HCT116 (cell line): ENCODE data around the gene CARNS1. TPM values are rescaled to one million over a fixed set of nuclear protein-coding genes. Genes with fewer than 3 reads are reported as not detected.

ENCODE experiments used
- ATAC-seq: fragments of 200-7000 bp; cut with Tn5 transposase; 2 replicates; pipeline ENCODE4 v1.9.1; 2020; ENCODE audit warnings: mild to moderate bottlenecking, moderate library complexity
- BruUV-seq: library from RNA; stranded (reverse); fragments of 400-500 nt; replicated peaks from 2 replicates; lab custom pipeline; 2021; lab: Mats Ljungman, UMichigan
- CTCF ChIA-PET: fragments of 300-600 bp; sonication (Branson Sonifier 250); formaldehyde crosslinking; loops from one replicate; lab custom pipeline; 2021; ENCODE audit warnings: antibody characterized with exemption; lab: Charles Lee
- POLR2A ChIA-PET: fragments of 300-600, 350-600 bp; sonication (Branson Sonifier 250); formaldehyde crosslinking; loops from one replicate; lab custom pipeline; 2021; ENCODE audit warnings: antibody characterized with exemption; lab: Charles Lee
- RAD21 ChIA-PET, 2 experiments: fragments of 300-600 bp; sonication (Branson Sonifier 250); formaldehyde crosslinking; loops; one replicate each; lab custom pipeline; 2023; ENCODE audit warnings: low total read pairs in 2 of 2; ENCODE audit not compliant: uncharacterized antibody in 2 of 2, unreplicated experiment in 2 of 2, low non-redundant PET in 1 of 2; lab: Charles Lee
- DNase-seq: peaks from one replicate; pipeline ENCODE4 v3.0.0-alpha.2; 2010; ENCODE audit warnings: low read depth, low spot score
- H2AFZ ChIP-seq: fragments of 200-600 bp; shearing (Covaris generic), sonication (generic); 2 replicates; pipeline ENCODE4 v1.6.1; 2017; ENCODE audit warnings: low read depth, mixed run types, mixed read lengths, antibody characterized with exemption, low read length; ENCODE audit not compliant: poor library complexity, severe bottlenecking
- H3K27ac ChIP-seq: 2 replicates; pipeline ENCODE4 v1.5.1; 2012; ENCODE audit warnings: low read depth, low read length
- H3K27me3 ChIP-seq: fragments of 200-600 bp; sonication (generic); 2 replicates; pipeline ENCODE4 v1.6.1; 2016; ENCODE audit warnings: mixed run types, low read length, mixed read lengths; ENCODE audit not compliant: insufficient read depth
- H3K36me3 ChIP-seq, 2 experiments: fragments of 200-500 bp in 1 of 2; fragments of 200-600 bp in 1 of 2; sonication (Bioruptor generic) in 1 of 2; sonication (generic) in 1 of 2; 2 replicates each; pipeline versions ENCODE4 v1.5.1 to v1.6.1; 2014 to 2016; ENCODE audit warnings: low read length in 2 of 2, inconsistent platforms in 1 of 2, mixed read lengths in 1 of 2, mixed run types in 1 of 2; ENCODE audit not compliant: insufficient read depth in 2 of 2, control insufficient read depth in 1 of 2
- H3K4me1 ChIP-seq, 2 experiments: fragments of 200-600 bp in 1 of 2; sonication (generic) in 1 of 2; 2 replicates each; pipeline versions ENCODE4 v1.5.1 to v1.6.1; 2012 to 2017; ENCODE audit warnings: low read length in 2 of 2, inconsistent platforms in 1 of 2, mild to moderate bottlenecking in 1 of 2, mixed read lengths in 1 of 2, mixed run types in 1 of 2, moderate library complexity in 1 of 2; ENCODE audit not compliant: insufficient read depth in 2 of 2, control insufficient read depth in 1 of 2
- H3K4me2 ChIP-seq: fragments of 200-600 bp; sonication (generic); 2 replicates; pipeline ENCODE4 v1.6.1; 2017; ENCODE audit warnings: mixed run types, low read length, mixed read lengths
- H3K4me3 ChIP-seq, 2 experiments: fragments of 200-600 bp in 1 of 2; sonication (generic) in 1 of 2; replicated peaks in 1 of 2; 2 replicates each; pipeline ENCODE4 v1.5.1; 2011 to 2016; ENCODE audit warnings: low read length in 2 of 2, control low read depth in 1 of 2, low read depth in 1 of 2, mild to moderate bottlenecking in 1 of 2, mixed read lengths in 1 of 2, mixed run types in 1 of 2
- H3K79me2 ChIP-seq: fragments of 200-600 bp; sonication (generic); 2 replicates; pipeline ENCODE4 v1.6.1; 2017; ENCODE audit warnings: mild to moderate bottlenecking, mixed run types, low read length, moderate library complexity, mixed read lengths; ENCODE audit not compliant: insufficient read depth
- H3K9ac ChIP-seq: fragments of 200-600 bp; sonication (generic); 2 replicates; pipeline ENCODE4 v1.6.1; 2016; ENCODE audit warnings: low read length, mixed read lengths
- H3K9me2 ChIP-seq: fragments of 200-600 bp; sonication (generic), shearing (Covaris generic); 2 replicates; pipeline ENCODE4 v1.6.1; 2017; ENCODE audit warnings: mixed run types, mild to moderate bottlenecking, moderate library complexity; ENCODE audit not compliant: insufficient read depth
- H3K9me3 ChIP-seq, 2 experiments: fragments of 200-500 bp in 1 of 2; fragments of 200-600 bp in 1 of 2; sonication (Bioruptor generic) in 1 of 2; sonication (generic) in 1 of 2; 2 replicates each; pipeline ENCODE4 v1.6.1; 2014 to 2017; ENCODE audit warnings: low read length in 2 of 2, mixed read lengths in 2 of 2, inconsistent platforms in 1 of 2, low read depth in 1 of 2, mild to moderate bottlenecking in 1 of 2, mixed run types in 1 of 2, moderate library complexity in 1 of 2; ENCODE audit not compliant: control insufficient read depth in 1 of 2, insufficient read depth in 1 of 2
- H4K20me1 ChIP-seq: fragments of 200-600 bp; sonication (generic), shearing (Covaris generic); 2 replicates; pipeline ENCODE4 v1.6.1; 2017; ENCODE audit warnings: mixed run types, mild to moderate bottlenecking, moderate library complexity; ENCODE audit not compliant: insufficient read depth
- CBX3 ChIP-seq: IDR thresholded peaks from 2 replicates; pipeline ENCODE4 v1.6.1; 2012; ENCODE audit warnings: low read depth
- ELF1 ChIP-seq: IDR thresholded peaks from 2 replicates; pipeline ENCODE4 v1.6.1; 2012; ENCODE audit warnings: low read depth, borderline replicate concordance
- EZH2 ChIP-seq: fragments of 200-600 bp; sonication (generic); IDR thresholded peaks from 2 replicates; pipeline ENCODE4 v1.6.1; 2017; ENCODE audit warnings: antibody characterized with exemption, mixed run types
- EZH2phosphoT487 ChIP-seq: fragments of 200-600 bp; IDR thresholded peaks from 2 replicates; pipeline ENCODE4 v1.6.1; 2018; ENCODE audit warnings: antibody characterized with exemption, borderline replicate concordance
- JUND ChIP-seq: IDR thresholded peaks from 2 replicates; pipeline ENCODE4 v1.6.1; 2012
- POLR2AphosphoS5 ChIP-seq: IDR thresholded peaks from 2 replicates; pipeline ENCODE4 v1.6.1; 2011; ENCODE audit warnings: mild to moderate bottlenecking, low read depth, low read length, moderate library complexity
- SIN3A ChIP-seq: IDR thresholded peaks from 2 replicates; pipeline ENCODE4 v1.6.1; 2012; ENCODE audit warnings: low read depth
- YY1 ChIP-seq: IDR thresholded peaks from 2 replicates; pipeline ENCODE4 v1.6.1; 2011; ENCODE audit warnings: low read length, low read depth, moderate library complexity, mild to moderate bottlenecking; ENCODE audit not compliant: insufficient replicate concordance; ENCODE audit errors: extremely low read depth
- intact Hi-C: fragments of 100-400 bp; cut with micrococcal nuclease; formaldehyde crosslinking; loops from 2 replicates; pipeline ENCODE4 v1.10.0; 2022
- total RNA-seq: library from RNA; stranded (reverse); gene quantifications from one replicate; pipeline ENCODE4 v1.2.1, GENCODE V29; 2021; ENCODE audit not compliant: unreplicated experiment
- TF ChIP-seq, protein P1 (sequence below): IDR thresholded peaks from 2 replicates; pipeline ENCODE4 v1.6.1; 2012; ENCODE audit warnings: low read depth
- TF ChIP-seq, protein P2 (sequence below): IDR thresholded peaks from 2 replicates; pipeline ENCODE4 v1.6.1; 2012
- TF ChIP-seq, protein P3 (sequence below), 3 experiments: fragments of 200-600 bp in 1 of 3; sonication (generic) in 1 of 3; IDR thresholded peaks in 2 of 3; conservative IDR thresholded peaks in 1 of 3; 2 replicates each; pipeline ENCODE4 v1.5.1; 2012 to 2017; ENCODE audit warnings: low read depth in 2 of 3, low read length in 2 of 3, antibody characterized with exemption in 1 of 3, borderline replicate concordance in 1 of 3, control low read depth in 1 of 3, mild to moderate bottlenecking in 1 of 3, mixed read lengths in 1 of 3, mixed run types in 1 of 3, moderate library complexity in 1 of 3; ENCODE audit not compliant: insufficient read depth in 1 of 3
- TF ChIP-seq, protein P4 (sequence below): IDR thresholded peaks from 2 replicates; pipeline ENCODE4 v1.6.1; 2011; ENCODE audit warnings: mild to moderate bottlenecking, low read length, moderate library complexity; ENCODE audit not compliant: insufficient replicate concordance; ENCODE audit errors: extremely low read depth

Gene CARNS1
- total RNA-seq, 1 experiment from 2014 or later: 1.0 TPM

DNA sequence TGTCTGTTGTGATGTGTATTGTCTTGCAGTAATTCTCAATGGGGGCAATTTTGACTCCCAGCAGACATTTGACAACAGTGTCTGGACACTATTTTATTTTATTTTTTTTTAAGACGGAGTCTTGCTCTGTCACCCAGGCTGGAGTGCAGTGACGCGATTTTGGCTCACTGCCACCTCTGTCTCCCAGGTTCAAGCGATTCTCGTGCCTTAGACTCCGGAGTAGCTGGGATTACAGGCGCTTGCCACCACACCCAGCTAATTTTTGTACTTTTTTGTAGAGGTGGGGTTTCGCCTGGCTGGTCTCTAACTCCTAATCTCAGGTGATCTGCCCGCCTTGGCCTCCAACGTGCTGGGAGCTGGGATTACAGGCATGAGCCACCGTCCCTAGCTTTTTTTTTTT lies 14.2 kb downstream of the CARNS1 start (continued):
- TF ChIP-seq POLR2AphosphoS5 (no peak), CBX3 (no peak), EZH2 (no peak), JUND (no peak), EZH2phosphoT487 (no peak), ELF1 (no peak)
- TF ChIP-seq, protein P1, sequence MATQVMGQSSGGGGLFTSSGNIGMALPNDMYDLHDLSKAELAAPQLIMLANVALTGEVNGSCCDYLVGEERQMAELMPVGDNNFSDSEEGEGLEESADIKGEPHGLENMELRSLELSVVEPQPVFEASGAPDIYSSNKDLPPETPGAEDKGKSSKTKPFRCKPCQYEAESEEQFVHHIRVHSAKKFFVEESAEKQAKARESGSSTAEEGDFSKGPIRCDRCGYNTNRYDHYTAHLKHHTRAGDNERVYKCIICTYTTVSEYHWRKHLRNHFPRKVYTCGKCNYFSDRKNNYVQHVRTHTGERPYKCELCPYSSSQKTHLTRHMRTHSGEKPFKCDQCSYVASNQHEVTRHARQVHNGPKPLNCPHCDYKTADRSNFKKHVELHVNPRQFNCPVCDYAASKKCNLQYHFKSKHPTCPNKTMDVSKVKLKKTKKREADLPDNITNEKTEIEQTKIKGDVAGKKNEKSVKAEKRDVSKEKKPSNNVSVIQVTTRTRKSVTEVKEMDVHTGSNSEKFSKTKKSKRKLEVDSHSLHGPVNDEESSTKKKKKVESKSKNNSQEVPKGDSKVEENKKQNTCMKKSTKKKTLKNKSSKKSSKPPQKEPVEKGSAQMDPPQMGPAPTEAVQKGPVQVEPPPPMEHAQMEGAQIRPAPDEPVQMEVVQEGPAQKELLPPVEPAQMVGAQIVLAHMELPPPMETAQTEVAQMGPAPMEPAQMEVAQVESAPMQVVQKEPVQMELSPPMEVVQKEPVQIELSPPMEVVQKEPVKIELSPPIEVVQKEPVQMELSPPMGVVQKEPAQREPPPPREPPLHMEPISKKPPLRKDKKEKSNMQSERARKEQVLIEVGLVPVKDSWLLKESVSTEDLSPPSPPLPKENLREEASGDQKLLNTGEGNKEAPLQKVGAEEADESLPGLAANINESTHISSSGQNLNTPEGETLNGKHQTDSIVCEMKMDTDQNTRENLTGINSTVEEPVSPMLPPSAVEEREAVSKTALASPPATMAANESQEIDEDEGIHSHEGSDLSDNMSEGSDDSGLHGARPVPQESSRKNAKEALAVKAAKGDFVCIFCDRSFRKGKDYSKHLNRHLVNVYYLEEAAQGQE: no peak

DNA sequence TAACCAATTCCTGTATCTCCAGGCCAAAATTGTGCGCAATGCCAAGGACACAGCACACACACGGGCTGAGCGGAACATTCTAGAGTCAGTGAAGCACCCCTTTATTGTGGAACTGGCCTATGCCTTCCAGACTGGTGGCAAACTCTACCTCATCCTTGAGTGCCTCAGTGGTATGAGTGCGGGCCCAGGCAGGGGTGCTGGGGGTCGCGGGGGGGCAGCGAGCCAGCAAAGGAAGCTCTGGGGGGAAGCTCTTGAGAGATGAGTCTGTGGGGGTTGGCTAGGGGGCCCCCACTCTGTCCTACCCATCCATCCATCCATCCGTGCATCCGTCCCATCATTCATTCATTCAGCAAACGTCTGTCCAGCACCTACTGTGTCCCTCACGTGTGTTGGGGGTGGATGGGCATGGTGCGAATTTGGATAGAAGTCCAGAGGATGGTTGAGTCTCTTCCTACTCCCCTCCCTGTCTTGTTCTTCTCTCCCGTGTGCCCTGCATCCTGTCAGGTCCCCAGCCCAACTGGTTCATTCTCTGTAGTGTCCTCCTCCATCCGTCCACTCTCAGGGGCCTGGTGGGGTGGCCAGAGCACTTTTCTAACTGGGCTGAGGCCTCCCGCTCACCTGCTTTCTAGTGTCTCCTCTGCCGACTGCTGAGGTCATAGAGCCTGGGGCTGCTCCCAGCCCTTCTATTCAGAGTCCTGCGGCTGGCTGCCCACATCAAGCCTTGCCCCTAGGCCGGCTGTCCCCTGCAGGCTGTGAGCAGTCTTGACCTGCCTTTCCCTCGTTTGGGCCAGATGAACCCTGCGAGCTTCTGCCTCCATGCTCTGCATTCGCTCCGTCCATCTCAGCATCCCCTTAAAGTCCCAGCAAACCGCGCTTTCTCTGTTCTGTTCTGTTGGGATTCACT lies 16.1 kb downstream of the CARNS1 start:
- POLR2A ChIA-PET: no interaction called here
- CTCF ChIA-PET: no interaction called here
- TF ChIP-seq EZH2phosphoT487 (no peak), POLR2AphosphoS5 (no peak), CBX3 (no peak), YY1 (no peak), JUND (no peak), SIN3A (no peak)
- TF ChIP-seq, protein P2, sequence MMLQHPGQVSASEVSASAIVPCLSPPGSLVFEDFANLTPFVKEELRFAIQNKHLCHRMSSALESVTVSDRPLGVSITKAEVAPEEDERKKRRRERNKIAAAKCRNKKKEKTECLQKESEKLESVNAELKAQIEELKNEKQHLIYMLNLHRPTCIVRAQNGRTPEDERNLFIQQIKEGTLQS: no peak
- TF ChIP-seq, protein P3, sequence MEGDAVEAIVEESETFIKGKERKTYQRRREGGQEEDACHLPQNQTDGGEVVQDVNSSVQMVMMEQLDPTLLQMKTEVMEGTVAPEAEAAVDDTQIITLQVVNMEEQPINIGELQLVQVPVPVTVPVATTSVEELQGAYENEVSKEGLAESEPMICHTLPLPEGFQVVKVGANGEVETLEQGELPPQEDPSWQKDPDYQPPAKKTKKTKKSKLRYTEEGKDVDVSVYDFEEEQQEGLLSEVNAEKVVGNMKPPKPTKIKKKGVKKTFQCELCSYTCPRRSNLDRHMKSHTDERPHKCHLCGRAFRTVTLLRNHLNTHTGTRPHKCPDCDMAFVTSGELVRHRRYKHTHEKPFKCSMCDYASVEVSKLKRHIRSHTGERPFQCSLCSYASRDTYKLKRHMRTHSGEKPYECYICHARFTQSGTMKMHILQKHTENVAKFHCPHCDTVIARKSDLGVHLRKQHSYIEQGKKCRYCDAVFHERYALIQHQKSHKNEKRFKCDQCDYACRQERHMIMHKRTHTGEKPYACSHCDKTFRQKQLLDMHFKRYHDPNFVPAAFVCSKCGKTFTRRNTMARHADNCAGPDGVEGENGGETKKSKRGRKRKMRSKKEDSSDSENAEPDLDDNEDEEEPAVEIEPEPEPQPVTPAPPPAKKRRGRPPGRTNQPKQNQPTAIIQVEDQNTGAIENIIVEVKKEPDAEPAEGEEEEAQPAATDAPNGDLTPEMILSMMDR (IDR thresholded peaks at IDR 0.05 in 2 of 3, conservative IDR thresholded peaks at IDR 0.05 in 1 of 3; ENCODE audit: borderline replicate concordance in 1 of 3, insufficient read depth in 1 of 3, low read depth in 2 of 3, low read length in 2 of 3): no peak
- TF ChIP-seq, protein P4, sequence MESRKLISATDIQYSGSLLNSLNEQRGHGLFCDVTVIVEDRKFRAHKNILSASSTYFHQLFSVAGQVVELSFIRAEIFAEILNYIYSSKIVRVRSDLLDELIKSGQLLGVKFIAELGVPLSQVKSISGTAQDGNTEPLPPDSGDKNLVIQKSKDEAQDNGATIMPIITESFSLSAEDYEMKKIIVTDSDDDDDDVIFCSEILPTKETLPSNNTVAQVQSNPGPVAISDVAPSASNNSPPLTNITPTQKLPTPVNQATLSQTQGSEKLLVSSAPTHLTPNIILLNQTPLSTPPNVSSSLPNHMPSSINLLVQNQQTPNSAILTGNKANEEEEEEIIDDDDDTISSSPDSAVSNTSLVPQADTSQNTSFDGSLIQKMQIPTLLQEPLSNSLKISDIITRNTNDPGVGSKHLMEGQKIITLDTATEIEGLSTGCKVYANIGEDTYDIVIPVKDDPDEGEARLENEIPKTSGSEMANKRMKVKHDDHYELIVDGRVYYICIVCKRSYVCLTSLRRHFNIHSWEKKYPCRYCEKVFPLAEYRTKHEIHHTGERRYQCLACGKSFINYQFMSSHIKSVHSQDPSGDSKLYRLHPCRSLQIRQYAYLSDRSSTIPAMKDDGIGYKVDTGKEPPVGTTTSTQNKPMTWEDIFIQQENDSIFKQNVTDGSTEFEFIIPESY: no peak

More for the DNA sequence above, 16.1 kb downstream of the CARNS1 start:
- Histone ChIP-seq H3K79me2 (peaks cover 27% of the 10 kb centered on the region), H3K9ac (no peak overlapping the region), H3K4me2 (no peak overlapping the region), H3K4me1 (peaks cover 11 to 18% of the 10 kb centered on the region in 2 experiments), H3K27ac (no peak overlapping the region), H3K36me3 (peaks cover 10 to 17% of the 10 kb centered on the region in 2 experiments; a peak in 3 of 4 replicates), H3K9me3 (no peaks in the 10 kb centered on the region), H2AFZ (no peak overlapping the region), H4K20me1 (no peaks in the 10 kb centered on the region), H3K9me2 (no peaks in the 10 kb centered on the region), H3K4me3 (no peak overlapping the region), H3K27me3 (no peaks in the 10 kb centered on the region)
- RAD21 ChIA-PET: no interaction called here
- no TSS peak for BruUV-seq
- ATAC-seq (no peak), DNase-seq (no peak)
- intact Hi-C loops: no loop called here
